ENCODE measurements around the gene LASP1. TPM values are rescaled to one million over a fixed set of nuclear protein-coding genes. Genes with fewer than 3 reads are reported as not detected.

Gene LASP1
- total and polyA plus RNA-seq, 2 of the 8 experiments (the other 6 are each of a cell fraction or from before 2014, with no cell fraction given), result 114 to 180 TPM

DNA sequence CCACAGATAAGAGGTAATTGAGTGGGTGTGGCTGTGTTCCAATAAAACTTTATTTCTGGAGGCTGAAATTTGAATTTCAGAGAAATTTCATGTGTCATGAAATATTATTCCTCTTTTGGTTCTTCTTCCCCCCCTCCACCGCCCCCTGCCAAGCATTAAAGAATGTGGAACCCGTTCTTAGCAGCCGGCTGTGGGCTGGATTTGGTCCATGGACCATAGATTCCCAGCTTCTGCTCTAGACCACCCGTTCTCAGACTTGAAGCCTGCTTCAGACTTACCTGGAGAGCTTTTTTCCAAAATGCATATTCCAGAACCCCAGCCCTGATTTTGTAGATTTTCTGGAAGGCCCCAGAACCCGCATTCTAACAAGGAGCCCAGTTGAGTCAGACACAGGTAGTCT, 40.5 kb downstream of the LASP1 start:
- Histone ChIP-seq H3K4me3 (ENCODE audit: extremely low read depth in 1 of 4, insufficient read depth in 2 of 4, low read depth in 3 of 4, low read length in 4 of 4) (no peak overlapping the region), H3K14ac (ENCODE audit: insufficient read length) (no peak overlapping the region), H4K8ac (ENCODE audit: extremely low read depth, insufficient read depth, low read length) (no peak overlapping the region), H2AFZ (ENCODE audit: low read length) (no peak overlapping the region), H4K20me1 (replicated peaks in 1 of 2; ENCODE audit: control insufficient read depth in 1 of 2, insufficient read depth in 2 of 2, low read length in 2 of 2) (peaks cover 5 to 14% of the 10 kb centered on the region in 2 experiments), H3K27me3 (replicated peaks in 1 of 4; ENCODE audit: control insufficient read depth in 3 of 4, extremely low read depth in 1 of 4, insufficient read depth in 3 of 4, low read length in 3 of 4) (no peaks in the 10 kb centered on the region), H3K4me1 (replicated peaks in 1 of 4; ENCODE audit: control insufficient read depth in 3 of 4, insufficient read depth in 4 of 4, low read length in 3 of 4) (peaks cover 0 to 11% (median 5%) of the 10 kb centered on the region in 4 experiments; a peak in 4 of 7 replicates), H3K27ac (ENCODE audit: low read depth, low read length) (no peak overlapping the region), H3K18ac (ENCODE audit: extremely low read depth, low read length) (no peak overlapping the region), H3K4me2 (ENCODE audit: insufficient read depth in 1 of 2, low read depth in 2 of 2, low read length in 2 of 2) (no peak overlapping the region), H3K79me2 (ENCODE audit: control insufficient read depth in 1 of 2, insufficient read depth in 2 of 2, low read length in 2 of 2) (peaks cover 0 to 8% of the 10 kb centered on the region in 2 experiments; a peak in 2 of 4 replicates), H3K9me3 (ENCODE audit: insufficient read depth in 2 of 2, low read depth in 1 of 2, low read length in 1 of 2) (no peaks in the 10 kb centered on the region), H3K79me1 (ENCODE audit: low read depth, low read length) (peaks cover 7% of the 10 kb centered on the region), H2BK15ac (ENCODE audit: low read length) (no peak overlapping the region), H2BK120ac (replicated peaks; ENCODE audit: low read depth, low read length) (no peak overlapping the region), H3K23ac (ENCODE audit: insufficient read length) (no peak overlapping the region), H4K91ac (replicated peaks; ENCODE audit: insufficient read length, low read length) (no peak overlapping the region), H3K23me2 (ENCODE audit: low read depth, low read length) (no peaks in the 10 kb centered on the region), H3K56ac (replicated peaks; ENCODE audit: insufficient read length, low read depth, low read length) (no peak overlapping the region), H2BK5ac (ENCODE audit: low read depth, low read length) (no peak overlapping the region), H2AK5ac (ENCODE audit: low read depth, low read length) (no peak overlapping the region), H3K36me3 (ENCODE audit: control insufficient read depth in 2 of 4, insufficient read depth in 4 of 4, low read length in 3 of 4) (peaks cover 0 to 13% (median 11%) of the 10 kb centered on the region in 4 experiments; a peak in 6 of 8 replicates), H3K4ac (replicated peaks; ENCODE audit: insufficient read length, low read depth, low read length) (no peak overlapping the region), H2BK20ac (ENCODE audit: low read length) (no peak overlapping the region), H2BK12ac (ENCODE audit: low read depth, low read length) (no peak overlapping the region), H4K5ac (ENCODE audit: insufficient read length, low read depth, low read length) (no peak overlapping the region), H3K9ac (replicated peaks in 1 of 4; ENCODE audit: extremely low read depth in 1 of 4, low read depth in 3 of 4, low read length in 3 of 4) (no peak overlapping the region)
- WGBS, 2 experiments (ENCODE audit: extremely low coverage in 1 of 2, insufficient coverage in 1 of 2, insufficient read length in 1 of 2, insufficient replicate concordance in 2 of 2, low coverage in 1 of 2, low lambda C conversion rate in 2 of 2, missing lambda C conversion rate in 1 of 2), result 93% methylated on average over 4 of the region's 5 CpGs; no CpG with 5 or more reads in 1 of the 2 experiments
- DNase-seq (ENCODE audit: low read depth in 1 of 2, low spot score in 2 of 2), result no peak
- POLR2A ChIA-PET (ENCODE audit: partially characterized antibody), result interaction anchor here (1.2 to 6.1 kb wide), 4 partner anchors 10 to 57 kb away, joined by 4 to 50 read pairs (median 4); partner anchors contain the start of genes LASP1, LASP1NB and RPL23
- TF ChIP-seq RXRA (IDR thresholded peaks at IDR 0.05; ENCODE audit: insufficient read depth, low read depth, low read length), result no peak
- TF ChIP-seq CTBP2 (IDR thresholded peaks at IDR 0.05; ENCODE audit: borderline replicate concordance, insufficient read depth, insufficient read length, low read length), result no peak
- no peak for FAIRE-seq
- CTCF ChIA-PET (ENCODE audit: partially characterized antibody), result interaction anchor here (1.7 to 5.3 kb wide), 3 partner anchors 10 to 41 kb away, joined by 4 to 36 read pairs (median 5); partner anchors contain the start of genes LASP1 and LASP1NB

Data from H1 (cell line).